Activated CD4-positive, alpha-beta T cell treated with anti-CD3 and anti-CD28 coated beads, Interleukin-2, amount 10 ng/mL, durations not matched to agents 7 days and 5 days (primary cell): Measurements from ENCODE around the gene PSORS1C2. TPM values are rescaled to one million over a fixed set of nuclear protein-coding genes. Genes with fewer than 3 reads are reported as not detected.
A peak's percentile ranks its signal among the peaks of the same experiment; 100 is the strongest.

Experiments used
- CTCF ChIA-PET: fragments of 350-600 bp; sonication (Branson Sonifier 250); formaldehyde crosslinking; loops from one replicate; lab custom pipeline; 2021; ENCODE audit warnings: antibody characterized with exemption; lab: Charles Lee
- POLR2A ChIA-PET: fragments of 350-600 bp; sonication (Branson Sonifier 250); formaldehyde crosslinking; loops from one replicate; lab custom pipeline; 2021; ENCODE audit warnings: antibody characterized with exemption; lab: Charles Lee
- DNase-seq: peaks from one replicate; pipeline ENCODE4 v3.0.0-alpha.2; 2020
- H3K27ac Mint-ChIP-seq: one replicate; pipeline ENCODE4 v1.8.0; 2021; ENCODE audit warnings: mild to moderate bottlenecking, moderate library complexity, mixed read lengths
- H3K27me3 Mint-ChIP-seq: one replicate; pipeline ENCODE4 v1.8.0; 2021; ENCODE audit warnings: mixed read lengths
- H3K36me3 Mint-ChIP-seq: one replicate; pipeline ENCODE4 v1.8.0; 2021; ENCODE audit warnings: low read depth, mixed read lengths
- H3K4me1 Mint-ChIP-seq: one replicate; pipeline ENCODE4 v1.8.0; 2021; ENCODE audit warnings: mixed read lengths
- H3K4me3 Mint-ChIP-seq: one replicate; pipeline ENCODE4 v1.8.0; 2021; ENCODE audit warnings: mild to moderate bottlenecking, moderate library complexity, mixed read lengths
- H3K9me3 Mint-ChIP-seq: one replicate; pipeline ENCODE4 v1.8.0; 2021; ENCODE audit warnings: mixed read lengths
- total RNA-seq, 2 experiments: library from RNA; stranded (reverse); gene quantifications; one replicate each; pipeline ENCODE4 v1.2.3, GENCODE V29; 2021

PSORS1C2 gene
- total RNA-seq, 2 experiments from 2014 or later: not detected

DNA sequence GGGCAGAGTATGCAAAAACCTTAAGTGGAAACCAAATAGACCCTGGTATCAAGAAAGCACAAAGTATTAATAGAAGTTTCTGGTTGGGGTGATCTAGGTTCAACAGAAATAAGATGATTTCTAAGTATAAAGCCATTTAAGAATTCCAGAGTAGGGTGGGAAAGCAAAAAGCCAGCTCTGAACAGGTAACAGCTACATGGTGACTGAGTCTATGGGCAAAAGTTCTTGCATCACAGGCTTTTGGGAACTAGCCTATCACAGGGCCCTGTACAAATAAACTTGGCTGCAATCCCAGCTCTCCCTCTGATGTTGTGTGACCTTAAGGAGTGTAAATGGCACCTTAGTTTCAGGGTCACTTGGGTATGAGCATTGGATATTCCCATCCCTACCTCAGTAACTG is 25.1 kb upstream of the PSORS1C2 start:
- no peak for DNase-seq
- Mint-ChIP-seq H3K36me3 (peaks cover 33% of the 10 kb centered on the region), H3K27ac (no peak overlapping the region), H3K27me3 (no peaks in the 10 kb centered on the region), H3K4me3 (no peak overlapping the region), H3K4me1 (peaks cover 32% of the 10 kb centered on the region), H3K9me3 (no peaks in the 10 kb centered on the region)
- POLR2A ChIA-PET: no interaction called here
- CTCF ChIA-PET: interaction anchor here (1.3 kb wide), 1 partner anchor 9 kb away, joined by 3 read pairs; no protein-coding TSS in a partner anchor

DNA sequence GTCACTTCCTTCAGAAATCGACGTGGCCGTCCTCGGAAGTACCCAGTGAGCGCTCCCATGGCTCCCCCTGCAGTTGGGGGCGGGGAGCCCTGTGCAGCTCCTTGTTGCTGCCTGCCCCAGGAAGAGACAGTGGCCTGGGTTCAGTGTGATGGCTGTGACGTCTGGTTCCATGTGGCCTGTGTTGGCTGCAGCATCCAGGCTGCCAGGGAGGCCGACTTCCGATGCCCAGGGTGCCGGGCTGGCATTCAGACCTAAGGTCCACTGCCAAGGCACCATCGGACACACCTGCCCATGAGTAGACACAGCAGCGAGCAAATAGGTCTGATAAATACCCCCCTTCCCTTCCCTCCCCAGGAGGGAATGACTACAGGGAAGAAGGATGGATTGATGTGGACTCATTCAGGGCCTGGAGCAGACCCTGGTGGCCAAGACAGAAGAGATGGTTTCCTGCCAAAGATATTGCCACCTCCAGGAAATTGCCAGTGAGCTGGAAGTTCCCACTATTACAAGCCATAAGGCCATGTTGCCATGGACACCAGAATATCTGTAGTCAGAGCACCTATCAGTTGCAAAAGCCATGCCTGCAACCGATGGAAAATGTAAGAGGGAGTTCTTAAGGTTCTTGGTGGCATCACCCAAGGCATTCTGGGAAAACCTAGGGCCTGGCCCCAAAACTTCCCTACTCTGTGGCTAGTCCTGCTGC is 23.7 kb upstream of the PSORS1C2 start:
- no peaks in the 10 kb centered on the region for H3K9me3 Mint-ChIP-seq
- ChIA-PET CTCF (interaction anchor here (0.6 to 1.2 kb wide), 2 partner anchors 12 to 27 kb away, joined by 3 to 4 read pairs; no protein-coding TSS in a partner anchor), POLR2A (no interaction called here)
- H3K27ac Mint-ChIP-seq: no peak overlapping the region
- no peaks in the 10 kb centered on the region for H3K27me3 Mint-ChIP-seq
- H3K36me3 Mint-ChIP-seq: peaks cover 35% of the 10 kb centered on the region
- no peak for DNase-seq
- no peak overlapping the region for H3K4me3 Mint-ChIP-seq
- H3K4me1 Mint-ChIP-seq: peaks cover 36% of the 10 kb centered on the region

GRCh38 chr6:31161216-31162126 is 22.6 kb upstream of the PSORS1C2 start:
- peaks cover 47% of the 10 kb centered on the region for H3K4me1 Mint-ChIP-seq
- no peak overlapping the region for H3K4me3 Mint-ChIP-seq
- H3K27ac Mint-ChIP-seq: peak overlapping the region; percentile 33
- CTCF ChIA-PET: interaction anchor here (1.0 kb wide), 1 partner anchor 205 kb away, joined by 3 read pairs; no protein-coding TSS in a partner anchor
- no peak for DNase-seq
- POLR2A ChIA-PET: no interaction called here
- no peaks in the 10 kb centered on the region for H3K9me3 Mint-ChIP-seq
- H3K27me3 Mint-ChIP-seq: no peaks in the 10 kb centered on the region
- H3K36me3 Mint-ChIP-seq: peaks cover 35% of the 10 kb centered on the region

GRCh38 chr6:31158863-31159855 is 20.3 kb upstream of the PSORS1C2 start:
- ChIA-PET POLR2A (interaction anchor here (0.9 kb wide), 1 partner anchor 542 kb away, joined by 10 read pairs; the partner anchor contains the start of genes MRPS18B and PPP1R10), CTCF (interaction anchor here (0.9 to 3.3 kb wide), 6 partner anchors 12 to 241 kb away, joined by 3 to 20 read pairs (median 7); no protein-coding TSS in a partner anchor)
- Mint-ChIP-seq H3K4me3 (peak overlapping the region; percentile 87), H3K27ac (peak overlapping the region; percentile 84), H3K27me3 (no peaks in the 10 kb centered on the region), H3K36me3 (peaks cover 45% of the 10 kb centered on the region), H3K9me3 (no peaks in the 10 kb centered on the region), H3K4me1 (peaks cover 49% of the 10 kb centered on the region)
- DNase-seq: peak; percentile 32

DNA sequence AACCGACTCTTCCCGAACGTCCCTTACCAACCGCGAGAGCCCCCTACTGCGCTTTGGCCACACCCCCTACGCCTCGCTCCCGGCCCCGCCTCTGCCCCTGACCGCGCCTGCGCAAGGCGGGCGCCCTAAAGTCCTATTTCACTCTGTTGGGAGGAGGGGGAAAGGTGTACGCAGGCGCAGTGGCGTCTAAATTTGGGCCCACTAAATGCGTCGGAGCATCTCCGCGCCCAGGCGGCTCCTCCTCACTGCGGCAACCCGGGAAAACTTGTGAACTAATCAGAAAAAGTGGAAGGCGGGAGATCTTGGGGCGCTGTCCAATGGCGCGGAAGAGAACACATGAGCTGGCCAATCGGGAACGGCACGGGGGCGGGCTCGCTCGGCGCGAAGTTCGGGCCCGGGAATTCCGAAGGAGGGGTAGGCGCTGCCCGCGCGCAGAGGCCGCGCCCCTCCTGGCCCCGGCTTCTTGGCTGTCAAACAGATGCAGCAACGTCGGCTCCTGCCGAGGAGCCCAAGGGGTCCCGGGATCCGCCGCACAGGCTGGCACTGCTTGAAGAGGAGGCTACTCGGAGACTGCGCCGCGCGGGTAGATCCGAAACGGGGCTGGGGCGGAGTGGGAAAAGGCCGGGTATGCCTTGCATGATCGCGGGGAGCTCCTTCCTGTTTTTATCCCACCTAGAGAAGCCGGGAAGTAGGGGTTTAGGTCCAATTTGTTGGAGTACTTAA is 19.4 kb upstream of the PSORS1C2 start, which contains the start of gene TCF19:
Gene TCF19 (plus strand): TSS at position 450 of the 723 bp plus-strand sequence. CDS start 881 bp downstream, outside the sequence.
- POLR2A ChIA-PET: interaction anchor here (0.9 kb wide), 1 partner anchor 541 kb away, joined by 10 read pairs; the partner anchor contains the start of genes MRPS18B and PPP1R10
- H3K4me3 Mint-ChIP-seq: peak within 1 kb of the TSS; percentile 87
- H3K9me3 Mint-ChIP-seq: no peaks in the 10 kb centered on the region
- H3K27ac Mint-ChIP-seq: peak within 1 kb of the TSS; percentile 84
- peaks cover 44% of the 10 kb centered on the region for H3K36me3 Mint-ChIP-seq
- CTCF ChIA-PET: interaction anchor here (0.7 to 3.3 kb wide), 11 partner anchors 11 to 1228 kb away, joined by 3 to 20 read pairs (median 3); no protein-coding TSS in a partner anchor
- peaks cover 46% of the 10 kb centered on the region for H3K4me1 Mint-ChIP-seq
- DNase-seq: peak; percentile 99
- H3K27me3 Mint-ChIP-seq: no peaks in the 10 kb centered on the region

DNA sequence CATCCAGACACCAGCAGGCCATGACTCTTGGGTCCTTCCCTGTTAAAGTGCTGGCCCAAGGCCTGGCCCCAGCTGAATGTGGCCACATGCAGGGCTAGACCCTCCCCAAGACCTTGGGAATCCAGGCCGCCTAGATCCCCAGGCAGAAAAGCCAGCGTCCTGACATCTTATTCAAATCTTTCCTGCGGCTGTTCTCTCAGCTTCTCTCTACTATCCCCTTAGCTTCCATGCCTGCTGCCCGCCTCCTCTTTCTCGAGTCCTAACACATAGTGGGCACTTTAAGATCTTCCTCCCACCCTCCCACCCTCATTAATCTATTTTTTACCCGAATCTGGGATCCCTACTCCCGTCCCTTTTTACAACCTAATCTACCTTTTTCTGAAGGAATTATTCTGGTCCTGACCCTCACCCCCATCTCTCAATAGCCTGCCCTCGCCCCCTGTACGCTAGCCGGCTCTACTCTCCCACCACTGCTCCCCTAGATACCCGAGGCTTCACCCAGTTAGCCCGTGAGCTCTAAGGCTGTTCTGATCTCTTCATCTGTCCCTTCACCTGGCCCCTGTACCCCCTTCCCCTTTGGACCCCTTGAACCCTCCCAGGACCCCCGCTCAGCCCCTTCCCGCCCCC is 18.8 kb upstream of the PSORS1C2 start, which contains the start of gene CCHCR1:
Gene CCHCR1 (minus strand): TSS at position 290 of the 627 bp plus-strand sequence. CDS start 202 bp downstream, at position 88.
- CTCF ChIA-PET: interaction anchor here (0.7 to 3.3 kb wide), 12 partner anchors 10 to 1227 kb away, joined by 3 to 20 read pairs (median 4); no protein-coding TSS in a partner anchor
- POLR2A ChIA-PET: interaction anchor here (0.9 kb wide), 1 partner anchor 540 kb away, joined by 10 read pairs; the partner anchor contains the start of genes MRPS18B and PPP1R10
- Mint-ChIP-seq H3K27me3 (no peaks in the 10 kb centered on the region), H3K4me1 (peaks cover 43% of the 10 kb centered on the region), H3K9me3 (no peaks in the 10 kb centered on the region), H3K4me3 (peak within 1 kb of the TSS; percentile 87), H3K27ac (peak within 1 kb of the TSS; percentile 84), H3K36me3 (peaks cover 40% of the 10 kb centered on the region)
- DNase-seq: no peak

DNA sequence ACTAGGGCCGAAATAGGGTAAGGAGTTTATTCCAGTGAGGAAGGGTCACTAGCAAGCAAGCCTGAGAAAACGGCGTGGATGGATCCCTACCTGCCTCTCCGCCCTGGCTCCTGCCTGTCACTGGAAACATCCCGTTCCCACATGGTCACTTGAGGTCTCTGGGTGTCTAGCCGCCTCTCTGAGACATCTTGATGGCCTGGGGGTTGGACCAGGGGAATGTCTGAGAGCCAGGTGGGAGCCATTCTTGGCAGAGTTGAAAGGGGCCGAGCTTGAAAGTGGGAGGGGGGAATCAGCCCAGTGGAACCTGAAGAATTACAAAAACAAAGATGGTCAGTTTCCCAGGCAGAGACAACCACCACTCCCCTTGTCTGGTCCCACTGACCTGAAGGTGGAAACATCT is 17.8 kb upstream of the PSORS1C2 start:
- Mint-ChIP-seq H3K4me1 (peaks cover 36% of the 10 kb centered on the region), H3K36me3 (peaks cover 31% of the 10 kb centered on the region), H3K9me3 (no peaks in the 10 kb centered on the region), H3K27me3 (no peaks in the 10 kb centered on the region), H3K27ac (no peak overlapping the region), H3K4me3 (peak overlapping the region; percentile 87)
- DNase-seq: no peak
- ChIA-PET POLR2A (no interaction called here), CTCF (interaction anchor here (1.1 to 3.3 kb wide), 5 partner anchors 9 to 210 kb away, joined by 3 to 20 read pairs (median 4); no protein-coding TSS in a partner anchor)

- Mint-ChIP-seq H3K36me3 (peaks cover 20% of the 10 kb centered on the region), H3K4me3 (no peak overlapping the region), H3K4me1 (peaks cover 21% of the 10 kb centered on the region), H3K27ac (no peak overlapping the region), H3K9me3 (no peaks in the 10 kb centered on the region), H3K27me3 (no peaks in the 10 kb centered on the region)
- ChIA-PET POLR2A (no interaction called here), CTCF (interaction anchor here (1.4 kb wide), 1 partner anchor 9 kb away, joined by 3 read pairs; no protein-coding TSS in a partner anchor)
- DNase-seq: no peak
Observed at GRCh38 chr6:31154436-31154835, 15.6 kb upstream of the PSORS1C2 start.

DNA sequence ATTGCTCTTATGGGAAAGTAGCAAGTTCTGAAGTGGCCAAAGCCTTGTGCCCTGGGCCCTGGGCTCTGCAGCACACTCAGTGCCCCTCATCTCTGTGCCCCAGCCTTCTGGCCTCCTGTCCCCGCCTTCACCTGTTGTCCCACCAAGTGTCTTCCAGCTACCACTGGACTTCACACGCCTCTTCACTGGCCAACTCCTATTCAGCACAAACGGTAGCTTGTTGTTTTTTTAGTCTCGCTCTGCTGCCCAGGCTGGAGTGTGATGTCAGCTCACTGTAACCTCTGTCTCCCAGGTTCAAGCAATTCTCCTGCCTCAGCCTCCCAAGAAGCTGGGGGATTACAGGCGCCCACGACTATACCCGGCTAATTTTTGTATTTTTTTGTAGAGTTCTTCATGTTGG is 13.9 kb upstream of the PSORS1C2 start:
- peaks cover 13% of the 10 kb centered on the region for H3K36me3 Mint-ChIP-seq
- ChIA-PET CTCF (interaction anchor here (1.5 kb wide), 1 partner anchor 14 kb away, joined by 4 read pairs; the partner anchor contains the start of gene PSORS1C2), POLR2A (interaction anchor here (0.6 kb wide), 1 partner anchor 14 kb away, joined by 8 read pairs; no protein-coding TSS in a partner anchor)
- no peaks in the 10 kb centered on the region for H3K27me3 Mint-ChIP-seq
- no peak for DNase-seq
- no peak overlapping the region for H3K27ac Mint-ChIP-seq
- peaks cover 15% of the 10 kb centered on the region for H3K4me1 Mint-ChIP-seq
- H3K9me3 Mint-ChIP-seq: no peaks in the 10 kb centered on the region
- no peak overlapping the region for H3K4me3 Mint-ChIP-seq

- no peak overlapping the region for H3K4me3 Mint-ChIP-seq
- no peaks in the 10 kb centered on the region for H3K9me3 Mint-ChIP-seq
- ChIA-PET CTCF (interaction anchor here (0.6 to 0.8 kb wide), 2 partner anchors 13 to 20 kb away, joined by 3 read pairs; no protein-coding TSS in a partner anchor), POLR2A (no interaction called here)
- H3K27me3 Mint-ChIP-seq: no peaks in the 10 kb centered on the region
- no peak for DNase-seq
- H3K4me1 Mint-ChIP-seq: no peaks in the 10 kb centered on the region
- no peak overlapping the region for H3K27ac Mint-ChIP-seq
- H3K36me3 Mint-ChIP-seq: peaks cover 11% of the 10 kb centered on the region
Observed at GRCh38 chr6:31149827-31150447, 11.1 kb upstream of the PSORS1C2 start.
